ENCODE data around the gene PRKN.

The PRKN gene

DNA sequence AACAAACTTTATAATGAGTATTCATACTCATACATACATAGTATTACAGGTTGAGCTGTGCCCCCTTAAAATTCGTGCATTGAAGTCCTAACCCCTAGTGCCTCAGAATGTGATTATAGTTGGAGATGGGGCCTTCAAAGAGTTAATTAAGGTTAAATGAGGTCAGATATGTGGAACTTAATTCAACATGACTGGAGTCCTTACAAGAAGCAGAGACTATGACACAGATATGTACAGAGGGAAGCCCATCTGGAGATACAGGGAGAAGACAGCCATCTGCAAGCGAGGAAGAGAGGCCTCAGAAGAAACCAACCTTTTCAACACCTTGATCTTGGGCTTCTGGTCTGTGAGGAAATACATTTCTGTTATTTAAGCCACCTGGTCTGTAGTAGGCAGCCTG is 917.6 kb downstream of the PRKN start:
- Histone ChIP-seq H3K36me3 (ENCODE audit: control insufficient read depth, insufficient read depth, low read length) (no peaks in the 10 kb centered on the region), H3K9me3 (ENCODE audit: control insufficient read depth, low read length) (no peaks in the 10 kb centered on the region), H3K27me3 (replicated peaks; ENCODE audit: control insufficient read depth, insufficient read depth, low read length, poor library complexity, severe bottlenecking) (no peaks in the 10 kb centered on the region), H3K4me3 (ENCODE audit: insufficient read depth, low read depth, low read length, poor library complexity, severe bottlenecking) (no peak overlapping the region), H3K27ac (ENCODE audit: insufficient read depth, low read length, poor library complexity, severe bottlenecking) (no peak overlapping the region), H3K4me1 (ENCODE audit: control insufficient read depth, insufficient read depth, low read length, poor library complexity, severe bottlenecking) (no peaks in the 10 kb centered on the region)
- DNase-seq: no peak

DNA sequence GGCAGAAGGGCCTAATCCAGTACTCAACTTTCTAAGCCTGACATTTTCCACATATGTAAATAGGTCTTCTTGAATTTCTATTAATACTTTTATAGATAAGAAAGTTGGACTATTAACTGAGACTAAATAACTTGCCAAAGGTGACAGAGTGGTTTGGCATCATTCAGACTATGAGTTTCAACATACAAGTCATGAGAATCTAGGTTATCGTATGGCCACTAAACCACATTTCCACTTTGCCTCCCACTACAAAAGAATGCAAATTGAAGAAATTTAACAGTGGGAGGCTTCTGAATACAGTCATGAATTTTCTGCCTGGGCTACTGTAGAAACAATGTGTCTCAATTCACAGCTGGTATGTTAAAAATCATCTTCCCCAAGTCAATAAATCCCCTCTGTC is 922.7 kb downstream of the PRKN start:
- Histone ChIP-seq H3K4me1 (ENCODE audit: control insufficient read depth, insufficient read depth, low read length, poor library complexity, severe bottlenecking) (no peaks in the 10 kb centered on the region), H3K9me3 (ENCODE audit: control insufficient read depth, low read length) (no peaks in the 10 kb centered on the region), H3K36me3 (ENCODE audit: control insufficient read depth, insufficient read depth, low read length) (no peaks in the 10 kb centered on the region), H3K4me3 (ENCODE audit: insufficient read depth, low read depth, low read length, poor library complexity, severe bottlenecking) (no peak overlapping the region), H3K27ac (ENCODE audit: insufficient read depth, low read length, poor library complexity, severe bottlenecking) (no peak overlapping the region), H3K27me3 (replicated peaks; ENCODE audit: control insufficient read depth, insufficient read depth, low read length, poor library complexity, severe bottlenecking) (no peaks in the 10 kb centered on the region)
- DNase-seq: no peak

DNA sequence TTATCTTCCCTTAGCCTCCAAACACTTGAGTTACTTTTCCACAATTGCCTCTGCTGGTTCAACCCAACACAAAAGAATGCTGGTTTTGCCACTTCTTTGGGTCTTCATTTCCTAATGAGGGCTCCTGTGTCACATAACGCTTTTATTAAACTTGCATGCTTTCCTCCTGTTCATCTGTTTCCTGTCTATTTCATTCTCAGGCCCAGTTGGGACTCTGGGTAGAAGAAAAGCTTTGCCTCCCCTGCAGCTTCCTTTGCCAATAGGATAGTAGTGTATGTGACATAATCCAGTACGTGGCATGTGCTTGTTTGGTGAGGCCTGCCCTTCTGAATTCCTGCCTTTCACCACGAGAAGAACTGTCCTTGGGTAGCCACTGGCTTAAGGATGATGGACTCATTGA is 924.4 kb downstream of the PRKN start:
- no peaks in the 10 kb centered on the region for H3K36me3 ChIP-seq (ENCODE audit: control insufficient read depth, insufficient read depth, low read length)
- H3K4me3 ChIP-seq (ENCODE audit: insufficient read depth, low read depth, low read length, poor library complexity, severe bottlenecking): no peak overlapping the region
- no peak overlapping the region for H3K27ac ChIP-seq (ENCODE audit: insufficient read depth, low read length, poor library complexity, severe bottlenecking)
- H3K4me1 ChIP-seq (ENCODE audit: control insufficient read depth, insufficient read depth, low read length, poor library complexity, severe bottlenecking): no peaks in the 10 kb centered on the region
- H3K9me3 ChIP-seq (ENCODE audit: control insufficient read depth, low read length): no peaks in the 10 kb centered on the region
- H3K27me3 ChIP-seq (replicated peaks; ENCODE audit: control insufficient read depth, insufficient read depth, low read length, poor library complexity, severe bottlenecking): no peaks in the 10 kb centered on the region
- DNase-seq: no peak

DNA sequence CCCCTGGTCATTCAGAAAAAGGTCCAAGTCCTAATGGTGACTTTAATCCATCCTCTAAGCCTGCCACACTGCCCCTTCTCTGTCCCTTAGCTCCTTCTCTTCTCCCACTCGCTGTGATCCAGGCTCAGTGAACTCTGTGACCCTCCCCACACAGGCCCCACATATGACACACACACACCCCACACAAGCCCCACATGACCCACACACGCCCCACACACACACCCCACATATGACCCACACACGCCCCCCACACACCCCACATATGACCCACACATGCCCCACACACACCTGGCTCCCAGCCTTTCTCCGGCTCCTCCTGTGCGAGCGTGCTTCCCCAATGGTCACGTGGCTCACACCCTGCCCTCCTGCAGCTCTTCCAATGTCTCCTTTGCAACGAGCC is 925.3 kb downstream of the PRKN start:
- Histone ChIP-seq H3K36me3 (ENCODE audit: control insufficient read depth, insufficient read depth, low read length) (no peaks in the 10 kb centered on the region), H3K27me3 (replicated peaks; ENCODE audit: control insufficient read depth, insufficient read depth, low read length, poor library complexity, severe bottlenecking) (no peaks in the 10 kb centered on the region), H3K9me3 (ENCODE audit: control insufficient read depth, low read length) (no peaks in the 10 kb centered on the region), H3K4me3 (ENCODE audit: insufficient read depth, low read depth, low read length, poor library complexity, severe bottlenecking) (no peak overlapping the region), H3K4me1 (ENCODE audit: control insufficient read depth, insufficient read depth, low read length, poor library complexity, severe bottlenecking) (no peaks in the 10 kb centered on the region), H3K27ac (ENCODE audit: insufficient read depth, low read length, poor library complexity, severe bottlenecking) (no peak overlapping the region)
- DNase-seq: no peak

DNA sequence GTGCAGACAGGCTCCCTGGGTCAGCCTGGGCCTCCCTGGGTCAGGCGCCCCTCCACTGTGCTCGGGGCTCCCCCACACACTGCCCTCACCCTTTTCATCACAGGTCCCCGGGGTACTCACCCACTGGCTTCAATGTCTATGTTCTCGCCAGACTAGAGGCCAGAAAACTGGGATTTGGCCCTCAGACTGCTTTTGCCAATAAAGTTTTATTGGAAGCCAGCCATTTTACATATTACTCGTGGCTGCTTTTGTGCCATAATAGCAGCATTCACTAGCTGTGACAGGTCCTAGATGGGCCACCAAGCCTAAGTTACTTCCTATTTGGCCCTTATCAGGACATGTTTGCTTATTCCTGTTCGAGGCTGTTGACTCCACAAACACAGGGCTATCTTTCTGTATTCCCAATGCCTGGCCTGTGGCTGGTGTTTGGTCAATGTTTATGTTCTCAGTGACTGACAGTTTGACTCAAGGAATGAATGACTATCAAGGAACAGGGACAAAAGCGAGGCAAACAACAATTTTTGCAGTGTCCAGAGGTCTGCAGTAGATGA is 928.6 kb downstream of the PRKN start:
- no peak overlapping the region for H3K27ac ChIP-seq (ENCODE audit: insufficient read depth, low read length, poor library complexity, severe bottlenecking)
- H3K4me1 ChIP-seq (ENCODE audit: control insufficient read depth, insufficient read depth, low read length, poor library complexity, severe bottlenecking): no peaks in the 10 kb centered on the region
- no peak overlapping the region for H3K4me3 ChIP-seq (ENCODE audit: insufficient read depth, low read depth, low read length, poor library complexity, severe bottlenecking)
- no peaks in the 10 kb centered on the region for H3K9me3 ChIP-seq (ENCODE audit: control insufficient read depth, low read length)
- no peaks in the 10 kb centered on the region for H3K27me3 ChIP-seq (replicated peaks; ENCODE audit: control insufficient read depth, insufficient read depth, low read length, poor library complexity, severe bottlenecking)
- DNase-seq: no peak
- H3K36me3 ChIP-seq (ENCODE audit: control insufficient read depth, insufficient read depth, low read length): no peaks in the 10 kb centered on the region

DNA sequence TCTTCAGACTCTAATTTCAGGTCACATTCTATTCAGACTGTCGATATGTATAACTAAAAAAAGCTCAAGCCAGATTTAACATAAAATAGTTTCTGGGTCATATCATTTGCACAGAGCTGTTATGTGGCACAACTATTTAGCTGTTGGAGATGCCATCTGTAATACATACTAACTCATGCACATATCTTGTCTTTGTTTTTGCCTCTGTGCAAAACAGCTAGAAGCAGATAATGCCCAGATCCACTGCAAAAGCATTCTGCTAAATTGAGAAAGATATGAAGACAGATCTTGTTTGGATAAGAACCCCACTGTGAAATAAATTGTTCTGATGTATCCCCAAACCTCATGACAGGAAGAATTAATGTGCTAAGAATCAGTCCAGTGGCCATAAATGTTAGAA is 930.9 kb downstream of the PRKN start:
- Histone ChIP-seq H3K4me3 (ENCODE audit: insufficient read depth, low read depth, low read length, poor library complexity, severe bottlenecking) (no peak overlapping the region), H3K4me1 (ENCODE audit: control insufficient read depth, insufficient read depth, low read length, poor library complexity, severe bottlenecking) (no peaks in the 10 kb centered on the region), H3K27me3 (replicated peaks; ENCODE audit: control insufficient read depth, insufficient read depth, low read length, poor library complexity, severe bottlenecking) (no peaks in the 10 kb centered on the region), H3K9me3 (ENCODE audit: control insufficient read depth, low read length) (no peaks in the 10 kb centered on the region), H3K36me3 (ENCODE audit: control insufficient read depth, insufficient read depth, low read length) (no peaks in the 10 kb centered on the region), H3K27ac (ENCODE audit: insufficient read depth, low read length, poor library complexity, severe bottlenecking) (no peak overlapping the region)
- no peak for DNase-seq

DNA sequence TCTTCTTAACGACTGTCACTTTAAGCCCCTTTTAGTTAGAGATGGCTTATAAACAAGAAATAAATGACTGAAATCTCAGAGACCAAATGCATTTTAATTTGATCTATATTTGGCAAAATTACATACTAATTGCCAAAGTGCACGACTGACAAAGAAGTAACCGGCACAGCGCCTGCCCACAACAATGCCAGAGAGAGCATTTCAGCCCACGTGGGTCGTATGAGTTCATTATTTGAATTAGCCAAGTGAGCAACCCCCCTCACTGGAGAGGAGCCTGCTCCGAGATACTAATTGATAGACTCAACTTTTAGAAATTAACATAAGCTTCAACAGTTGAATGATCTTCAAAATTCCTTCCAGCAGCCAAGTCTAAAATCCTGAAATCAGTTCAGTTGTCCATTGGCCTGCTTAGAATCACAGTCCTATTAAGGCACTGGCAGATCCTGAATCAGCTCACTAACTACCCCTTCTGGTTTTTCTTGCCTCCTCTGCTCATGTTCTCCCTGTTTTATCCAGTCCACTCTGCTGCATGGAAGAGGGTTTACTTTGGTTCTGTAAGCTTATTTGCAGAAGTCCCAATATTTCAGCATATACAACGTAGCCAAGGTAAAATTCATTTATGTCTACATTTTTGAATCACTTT is 934.6 kb downstream of the PRKN start:
- no peaks in the 10 kb centered on the region for H3K9me3 ChIP-seq (ENCODE audit: control insufficient read depth, low read length)
- no peak for DNase-seq

DNA sequence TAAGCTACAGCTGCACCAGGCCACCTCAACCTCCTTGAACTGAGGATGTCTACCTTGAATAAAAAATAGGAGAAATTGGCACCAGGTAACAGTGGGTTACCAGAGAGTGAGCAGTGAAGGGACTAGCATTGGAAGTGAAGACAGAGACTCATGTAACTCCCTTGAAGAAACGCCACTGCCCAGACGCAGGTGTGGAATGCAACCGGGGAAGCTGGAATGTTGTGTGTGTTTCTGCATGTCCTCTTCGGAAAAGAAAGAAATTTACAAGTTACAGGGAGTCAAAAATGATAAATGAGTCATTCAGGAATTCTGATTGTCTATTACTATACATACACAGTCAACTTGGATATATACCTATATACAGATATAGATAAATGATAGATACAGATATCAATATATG is 939.0 kb downstream of the PRKN start:
- Histone ChIP-seq H3K36me3 (ENCODE audit: control insufficient read depth, insufficient read depth, low read length) (no peaks in the 10 kb centered on the region), H3K27me3 (replicated peaks; ENCODE audit: control insufficient read depth, insufficient read depth, low read length, poor library complexity, severe bottlenecking) (no peaks in the 10 kb centered on the region), H3K27ac (ENCODE audit: insufficient read depth, low read length, poor library complexity, severe bottlenecking) (no peak overlapping the region), H3K4me1 (ENCODE audit: control insufficient read depth, insufficient read depth, low read length, poor library complexity, severe bottlenecking) (no peaks in the 10 kb centered on the region), H3K4me3 (ENCODE audit: insufficient read depth, low read depth, low read length, poor library complexity, severe bottlenecking) (no peak overlapping the region), H3K9me3 (ENCODE audit: control insufficient read depth, low read length) (no peaks in the 10 kb centered on the region)
- no peak for DNase-seq

More for the DNA sequence above, 934.6 kb downstream of the PRKN start:
- Histone ChIP-seq H3K36me3 (ENCODE audit: control insufficient read depth, insufficient read depth, low read length) (no peaks in the 10 kb centered on the region), H3K27me3 (replicated peaks; ENCODE audit: control insufficient read depth, insufficient read depth, low read length, poor library complexity, severe bottlenecking) (no peaks in the 10 kb centered on the region), H3K4me1 (ENCODE audit: control insufficient read depth, insufficient read depth, low read length, poor library complexity, severe bottlenecking) (no peaks in the 10 kb centered on the region), H3K27ac (ENCODE audit: insufficient read depth, low read length, poor library complexity, severe bottlenecking) (no peak overlapping the region), H3K4me3 (ENCODE audit: insufficient read depth, low read depth, low read length, poor library complexity, severe bottlenecking) (no peak overlapping the region)

DNA sequence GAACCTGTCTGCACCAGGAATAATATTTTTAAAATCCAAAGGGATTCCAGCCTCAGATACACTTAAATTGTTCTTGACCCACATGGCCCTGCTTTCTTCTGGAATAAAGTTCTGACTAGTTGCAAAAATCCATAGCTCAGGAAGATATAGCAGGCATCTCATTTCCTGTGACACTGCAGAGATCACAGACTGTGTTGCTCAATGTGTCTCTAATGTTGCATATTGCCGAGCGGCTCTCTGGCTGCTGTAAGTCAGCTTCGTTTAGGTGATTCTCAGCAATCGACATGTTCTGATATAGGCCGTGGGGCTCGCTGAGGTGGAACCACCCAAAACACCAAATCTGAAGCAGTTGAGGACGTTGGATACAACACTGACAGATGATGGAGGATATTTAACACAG is 955.4 kb downstream of the PRKN start:
- no peak overlapping the region for H3K27ac ChIP-seq (ENCODE audit: insufficient read depth, low read length, poor library complexity, severe bottlenecking)
- no peaks in the 10 kb centered on the region for H3K9me3 ChIP-seq (ENCODE audit: control insufficient read depth, low read length)
- no peak for DNase-seq
- no peaks in the 10 kb centered on the region for H3K36me3 ChIP-seq (ENCODE audit: control insufficient read depth, insufficient read depth, low read length)
- H3K4me3 ChIP-seq (ENCODE audit: insufficient read depth, low read depth, low read length, poor library complexity, severe bottlenecking): no peak overlapping the region
- H3K27me3 ChIP-seq (replicated peaks; ENCODE audit: control insufficient read depth, insufficient read depth, low read length, poor library complexity, severe bottlenecking): no peaks in the 10 kb centered on the region
- H3K4me1 ChIP-seq (ENCODE audit: control insufficient read depth, insufficient read depth, low read length, poor library complexity, severe bottlenecking): no peaks in the 10 kb centered on the region

DNA sequence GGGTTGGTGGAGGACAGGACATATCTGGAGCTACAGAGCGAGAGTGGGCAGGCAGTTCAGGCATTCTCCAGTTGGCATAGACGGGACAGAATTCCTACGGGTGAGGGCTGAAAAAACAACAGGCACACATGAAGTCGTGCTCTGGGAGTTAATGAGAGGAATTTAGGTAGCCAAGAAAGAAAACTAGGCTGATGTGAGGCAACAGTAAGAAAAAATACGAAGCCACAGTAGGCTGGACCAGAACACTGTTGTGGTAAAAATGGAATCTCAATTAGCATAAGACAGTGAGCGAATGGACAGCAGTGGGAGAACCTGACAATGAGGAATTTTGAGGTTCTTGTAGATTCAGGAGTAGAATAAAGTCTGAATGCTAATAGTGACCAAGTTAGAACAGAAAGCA is 965.6 kb downstream of the PRKN start:
- Histone ChIP-seq H3K4me1 (ENCODE audit: control insufficient read depth, insufficient read depth, low read length, poor library complexity, severe bottlenecking) (no peaks in the 10 kb centered on the region), H3K9me3 (ENCODE audit: control insufficient read depth, low read length) (no peaks in the 10 kb centered on the region), H3K4me3 (ENCODE audit: insufficient read depth, low read depth, low read length, poor library complexity, severe bottlenecking) (no peak overlapping the region), H3K27me3 (replicated peaks; ENCODE audit: control insufficient read depth, insufficient read depth, low read length, poor library complexity, severe bottlenecking) (no peaks in the 10 kb centered on the region), H3K36me3 (ENCODE audit: control insufficient read depth, insufficient read depth, low read length) (no peaks in the 10 kb centered on the region), H3K27ac (ENCODE audit: insufficient read depth, low read length, poor library complexity, severe bottlenecking) (no peak overlapping the region)
- DNase-seq: no peak

Data from effector memory CD4-positive, alpha-beta T cell (primary cell).